Glutamatergic neuron (in vitro differentiated cells): Measurements from ENCODE around the gene TGM6. TPM values are rescaled to one million over a fixed set of nuclear protein-coding genes. Genes with fewer than 3 reads are reported as not detected.
"Not testable (repeated sequence)": the region's sequence is repeated elsewhere in the genome, so short reads cannot be mapped to it uniquely, and the experiment has no call there.

ENCODE experiments used
- DNase-seq: peaks from one replicate; pipeline ENCODE4 v3.0.0; 2022
- H3K27ac Mint-ChIP-seq: one replicate; pipeline ENCODE4 v1.8.0; 2020; ENCODE audit warnings: mild to moderate bottlenecking, mixed read lengths, inconsistent platforms; ENCODE audit not compliant: unreplicated experiment
- H3K27me3 Mint-ChIP-seq: one replicate; pipeline ENCODE4 v1.8.0; 2020; ENCODE audit warnings: mild to moderate bottlenecking, moderate library complexity, mixed read lengths, inconsistent platforms; ENCODE audit not compliant: unreplicated experiment
- H3K36me3 Mint-ChIP-seq: one replicate; pipeline ENCODE4 v1.8.0; 2020; ENCODE audit warnings: mild to moderate bottlenecking, mixed read lengths, inconsistent platforms; ENCODE audit not compliant: unreplicated experiment
- H3K4me1 Mint-ChIP-seq: one replicate; pipeline ENCODE4 v1.8.0; 2020; ENCODE audit warnings: mild to moderate bottlenecking, low read depth, mixed read lengths, inconsistent platforms; ENCODE audit not compliant: unreplicated experiment
- H3K4me3 Mint-ChIP-seq: one replicate; pipeline ENCODE4 v1.8.0; 2020; ENCODE audit warnings: mild to moderate bottlenecking, mixed read lengths, inconsistent platforms; ENCODE audit not compliant: unreplicated experiment
- H3K9me3 Mint-ChIP-seq: one replicate; pipeline ENCODE4 v1.8.0; 2020; ENCODE audit warnings: mild to moderate bottlenecking, moderate library complexity, mixed read lengths, inconsistent platforms; ENCODE audit not compliant: unreplicated experiment
- total RNA-seq: library from RNA; stranded (reverse); fragmentation: NEBNext Ultra II Directional; extraction: Animal tissue kit (Norgen Biotek cat#: 25700); gene quantifications from one replicate; pipeline ENCODE4 v1.2.1, GENCODE V29; 2021; ENCODE audit not compliant: unreplicated experiment
- TF ChIP-seq, protein P1 (sequence below): fragments of 200-600 bp; sonication (generic); IDR thresholded peaks from one replicate; pipeline ENCODE4 v1.5.0; 2021; ENCODE audit not compliant: partially characterized antibody, unreplicated experiment

The TGM6 gene
- total RNA-seq, 1 donor from 2014 or later = not detected

- no peaks in the 10 kb centered on the region for H3K27me3 Mint-ChIP-seq
- H3K4me1 Mint-ChIP-seq = no peaks in the 10 kb centered on the region
- peaks cover 3% of the 10 kb centered on the region for H3K9me3 Mint-ChIP-seq
- peaks cover 5% of the 10 kb centered on the region for H3K36me3 Mint-ChIP-seq
- no peak overlapping the region for H3K4me3 Mint-ChIP-seq
- DNase-seq = no peak
- TF ChIP-seq, protein P1, sequence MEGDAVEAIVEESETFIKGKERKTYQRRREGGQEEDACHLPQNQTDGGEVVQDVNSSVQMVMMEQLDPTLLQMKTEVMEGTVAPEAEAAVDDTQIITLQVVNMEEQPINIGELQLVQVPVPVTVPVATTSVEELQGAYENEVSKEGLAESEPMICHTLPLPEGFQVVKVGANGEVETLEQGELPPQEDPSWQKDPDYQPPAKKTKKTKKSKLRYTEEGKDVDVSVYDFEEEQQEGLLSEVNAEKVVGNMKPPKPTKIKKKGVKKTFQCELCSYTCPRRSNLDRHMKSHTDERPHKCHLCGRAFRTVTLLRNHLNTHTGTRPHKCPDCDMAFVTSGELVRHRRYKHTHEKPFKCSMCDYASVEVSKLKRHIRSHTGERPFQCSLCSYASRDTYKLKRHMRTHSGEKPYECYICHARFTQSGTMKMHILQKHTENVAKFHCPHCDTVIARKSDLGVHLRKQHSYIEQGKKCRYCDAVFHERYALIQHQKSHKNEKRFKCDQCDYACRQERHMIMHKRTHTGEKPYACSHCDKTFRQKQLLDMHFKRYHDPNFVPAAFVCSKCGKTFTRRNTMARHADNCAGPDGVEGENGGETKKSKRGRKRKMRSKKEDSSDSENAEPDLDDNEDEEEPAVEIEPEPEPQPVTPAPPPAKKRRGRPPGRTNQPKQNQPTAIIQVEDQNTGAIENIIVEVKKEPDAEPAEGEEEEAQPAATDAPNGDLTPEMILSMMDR = no peak
- no peak overlapping the region for H3K27ac Mint-ChIP-seq
These were observed 22.8 kb downstream of the TGM6 start for GRCh38 chr20:2403291-2404052.

GRCh38 chr20:2405693-2406065, 25.0 kb downstream of the TGM6 start:
- peaks cover 10% of the 10 kb centered on the region for H3K36me3 Mint-ChIP-seq
- no peak overlapping the region for H3K27ac Mint-ChIP-seq
- H3K4me1 Mint-ChIP-seq = no peaks in the 10 kb centered on the region
- no peak overlapping the region for H3K4me3 Mint-ChIP-seq
- TF ChIP-seq, protein P1 = no peak
- H3K9me3 Mint-ChIP-seq = peaks cover 3% of the 10 kb centered on the region
- DNase-seq = no peak
- H3K27me3 Mint-ChIP-seq = peaks cover 1% of the 10 kb centered on the region

DNA sequence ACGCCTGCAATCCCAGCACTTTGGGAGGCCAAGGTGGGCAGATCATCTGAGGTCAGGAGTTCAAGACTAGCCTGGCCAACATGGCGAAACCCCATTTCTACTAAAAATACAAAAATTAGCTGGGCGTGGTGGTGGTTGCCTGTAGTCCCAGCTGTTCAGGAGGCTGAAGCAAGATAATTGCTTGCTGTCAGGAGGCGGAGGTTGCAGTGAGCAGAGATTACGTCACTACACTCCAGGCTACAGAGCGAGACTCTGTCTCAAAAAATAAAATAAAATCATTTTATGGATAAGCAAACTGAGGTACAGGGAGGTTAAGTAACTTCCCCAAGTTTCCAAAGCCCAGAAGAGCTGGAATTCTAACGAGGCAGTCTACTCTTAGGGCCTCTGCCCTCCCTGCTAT, 26.7 kb downstream of the TGM6 start:
- not testable (repeated sequence) for H3K4me3 Mint-ChIP-seq, H3K9me3 Mint-ChIP-seq, H3K27ac Mint-ChIP-seq, H3K27me3 Mint-ChIP-seq, DNase-seq, H3K4me1 Mint-ChIP-seq
- peaks cover 10% of the 10 kb centered on the region for H3K36me3 Mint-ChIP-seq

DNA sequence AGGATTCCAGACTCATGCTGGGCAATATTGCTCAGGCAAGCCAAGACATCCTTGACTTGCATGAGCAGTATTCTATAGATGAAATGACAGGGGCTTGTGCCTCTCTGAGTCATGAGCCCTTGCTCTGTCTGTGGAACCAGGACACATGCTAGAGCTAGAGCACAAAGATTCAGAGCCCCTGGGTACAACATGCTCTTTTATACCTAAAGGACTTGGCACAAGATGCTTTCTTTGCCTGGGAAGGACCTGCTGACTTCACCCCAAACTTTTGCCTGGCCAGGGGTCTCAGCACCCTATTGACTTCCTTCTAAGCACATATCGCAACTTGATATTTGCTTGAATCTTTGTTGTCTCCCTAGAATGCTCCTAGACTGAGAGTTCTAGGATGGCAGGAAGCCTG, 27.4 kb downstream of the TGM6 start:
- no peak for DNase-seq
- Mint-ChIP-seq H3K36me3 (peaks cover 10% of the 10 kb centered on the region), H3K4me3 (no peak overlapping the region)

DNA sequence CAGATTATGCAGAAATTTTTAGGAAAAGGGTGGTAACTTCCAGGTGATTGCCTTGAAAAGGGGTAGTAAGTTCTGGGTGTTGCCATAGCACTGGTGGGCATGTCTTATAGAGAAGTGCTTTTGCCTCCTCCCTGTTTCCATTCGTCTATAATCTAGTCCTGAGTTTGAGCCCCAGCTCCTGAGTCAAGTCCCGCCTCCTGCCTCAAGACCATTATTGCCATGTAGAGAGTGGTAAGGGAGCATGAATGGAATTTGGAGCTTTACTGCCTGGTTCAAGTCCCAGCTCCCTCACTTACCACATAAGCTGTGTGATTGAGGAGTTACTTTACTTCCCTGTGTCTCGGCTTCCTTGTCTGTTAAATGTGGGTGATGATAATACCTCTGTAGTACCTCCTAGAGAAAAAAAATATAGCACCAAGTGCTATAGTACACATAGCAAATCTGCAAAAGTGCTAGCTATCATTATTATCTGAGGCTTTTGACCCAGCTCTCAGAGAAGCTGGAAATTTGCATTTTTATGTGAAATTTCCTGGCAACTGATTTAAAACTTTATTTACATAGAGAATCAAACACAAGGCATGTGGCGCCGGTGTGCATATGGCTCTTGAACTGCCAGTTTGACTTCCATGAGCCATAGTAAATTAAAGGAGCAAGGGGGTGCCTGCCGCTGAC, 36.0 kb downstream of the TGM6 start:
- H3K27ac Mint-ChIP-seq = no peak overlapping the region
- no peaks in the 10 kb centered on the region for H3K9me3 Mint-ChIP-seq
- TF ChIP-seq, protein P1 = no peak
- no peaks in the 10 kb centered on the region for H3K4me1 Mint-ChIP-seq
- H3K36me3 Mint-ChIP-seq = no peaks in the 10 kb centered on the region
- no peak overlapping the region for H3K4me3 Mint-ChIP-seq
- H3K27me3 Mint-ChIP-seq = no peaks in the 10 kb centered on the region
- DNase-seq = no peak

More for the DNA sequence above, 27.4 kb downstream of the TGM6 start:
- Mint-ChIP-seq H3K4me1 (no peaks in the 10 kb centered on the region), H3K27me3 (peaks cover 1% of the 10 kb centered on the region), H3K27ac (no peak overlapping the region), H3K9me3 (peaks cover 3% of the 10 kb centered on the region)
- TF ChIP-seq, protein P1 = no peak
